Epithelial cell of proximal tubule (primary cell): ENCODE data around the gene RAB7A. TPM values are rescaled to one million over a fixed set of nuclear protein-coding genes. Genes with fewer than 3 reads are reported as not detected.

ENCODE experiments used
- DNase-seq: peaks from one replicate; pipeline ENCODE4 v3.0.0-alpha.2; 2011; ENCODE audit warnings: low read depth
- H3K4me3 ChIP-seq: 2 replicates; pipeline ENCODE4 v1.5.1; 2011; ENCODE audit warnings: low read depth, mild to moderate bottlenecking, low read length
- total RNA-seq: library from RNA; depleted of rRNA; stranded (reverse); fragments of >200 nt; gene quantifications from 2 replicates; pipeline ENCODE4 v1.2.3, GENCODE V29; 2015
- TF ChIP-seq, protein P1 (sequence below): conservative IDR thresholded peaks from 2 replicates; pipeline ENCODE4 v1.5.1; 2012; ENCODE audit warnings: low read depth, mild to moderate bottlenecking, low read length

Gene RAB7A
- total RNA-seq, 1 donor from 2014 or later, result 55.6 TPM

DNA sequence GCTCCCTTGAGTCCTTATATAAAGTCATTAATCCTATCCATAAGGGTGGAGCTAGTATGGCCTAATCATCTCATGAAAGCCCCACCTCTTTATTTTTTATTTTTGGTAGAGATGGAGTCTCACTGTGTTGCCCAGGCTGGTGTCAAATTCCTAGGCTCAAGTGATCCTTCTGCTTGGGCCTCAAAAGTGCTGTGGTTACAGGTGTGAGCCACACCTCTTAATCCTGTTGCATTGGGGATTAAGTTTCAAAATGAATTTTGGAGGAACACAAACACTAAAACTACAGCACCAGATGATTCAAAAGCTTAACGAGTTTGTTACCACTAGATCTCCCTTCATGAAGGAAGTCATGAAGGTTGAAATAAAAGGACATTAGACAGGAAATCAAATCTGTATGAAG, 27.7 kb downstream of the RAB7A start:
- H3K4me3 ChIP-seq, result no peak overlapping the region
- DNase-seq, result no peak
- TF ChIP-seq, protein P1, sequence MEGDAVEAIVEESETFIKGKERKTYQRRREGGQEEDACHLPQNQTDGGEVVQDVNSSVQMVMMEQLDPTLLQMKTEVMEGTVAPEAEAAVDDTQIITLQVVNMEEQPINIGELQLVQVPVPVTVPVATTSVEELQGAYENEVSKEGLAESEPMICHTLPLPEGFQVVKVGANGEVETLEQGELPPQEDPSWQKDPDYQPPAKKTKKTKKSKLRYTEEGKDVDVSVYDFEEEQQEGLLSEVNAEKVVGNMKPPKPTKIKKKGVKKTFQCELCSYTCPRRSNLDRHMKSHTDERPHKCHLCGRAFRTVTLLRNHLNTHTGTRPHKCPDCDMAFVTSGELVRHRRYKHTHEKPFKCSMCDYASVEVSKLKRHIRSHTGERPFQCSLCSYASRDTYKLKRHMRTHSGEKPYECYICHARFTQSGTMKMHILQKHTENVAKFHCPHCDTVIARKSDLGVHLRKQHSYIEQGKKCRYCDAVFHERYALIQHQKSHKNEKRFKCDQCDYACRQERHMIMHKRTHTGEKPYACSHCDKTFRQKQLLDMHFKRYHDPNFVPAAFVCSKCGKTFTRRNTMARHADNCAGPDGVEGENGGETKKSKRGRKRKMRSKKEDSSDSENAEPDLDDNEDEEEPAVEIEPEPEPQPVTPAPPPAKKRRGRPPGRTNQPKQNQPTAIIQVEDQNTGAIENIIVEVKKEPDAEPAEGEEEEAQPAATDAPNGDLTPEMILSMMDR, result no peak

DNA sequence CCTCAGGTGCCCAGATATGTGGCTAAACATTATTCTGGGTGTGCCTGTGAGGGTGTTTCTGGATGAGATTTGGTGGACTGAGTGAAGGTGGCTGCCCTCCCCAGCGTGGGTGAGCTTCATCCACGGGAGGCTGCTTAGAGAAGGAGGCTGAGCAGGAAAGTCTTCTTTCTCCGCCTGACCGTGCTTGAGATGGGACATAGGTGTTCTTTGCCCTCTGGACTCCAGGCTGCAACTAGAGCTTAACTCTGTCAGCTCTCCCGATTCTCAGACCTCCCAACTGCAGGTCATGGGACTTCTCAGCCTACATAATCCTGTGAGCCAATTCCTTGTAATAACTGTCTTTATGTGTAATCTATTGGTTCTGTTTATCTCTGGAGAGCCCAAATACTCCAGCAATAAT, 34.1 kb downstream of the RAB7A start:
- DNase-seq, result no peak
- no peak overlapping the region for H3K4me3 ChIP-seq
- TF ChIP-seq, protein P1, result no peak

DNA sequence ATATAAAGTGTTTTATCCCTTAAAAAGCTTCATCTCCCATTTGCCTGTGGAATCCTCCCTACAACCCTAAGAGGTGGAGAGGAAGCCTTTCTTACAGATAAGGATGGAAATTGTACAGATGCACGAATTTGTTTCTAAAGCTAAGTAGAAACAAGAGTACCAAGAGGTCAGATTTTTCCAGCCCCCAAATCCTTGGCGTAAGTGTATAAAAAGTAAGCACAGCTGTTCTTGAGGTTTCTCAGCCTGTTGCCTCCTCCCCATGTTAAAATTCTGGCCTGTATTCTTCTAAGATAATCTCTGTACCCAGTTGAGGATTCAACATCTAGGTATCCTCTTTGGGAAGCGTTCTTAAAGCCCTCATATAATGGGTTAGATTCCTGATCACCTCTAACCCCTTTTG, 34.9 kb downstream of the RAB7A start:
- TF ChIP-seq, protein P1, result no peak
- DNase-seq, result no peak
- no peak overlapping the region for H3K4me3 ChIP-seq

DNA sequence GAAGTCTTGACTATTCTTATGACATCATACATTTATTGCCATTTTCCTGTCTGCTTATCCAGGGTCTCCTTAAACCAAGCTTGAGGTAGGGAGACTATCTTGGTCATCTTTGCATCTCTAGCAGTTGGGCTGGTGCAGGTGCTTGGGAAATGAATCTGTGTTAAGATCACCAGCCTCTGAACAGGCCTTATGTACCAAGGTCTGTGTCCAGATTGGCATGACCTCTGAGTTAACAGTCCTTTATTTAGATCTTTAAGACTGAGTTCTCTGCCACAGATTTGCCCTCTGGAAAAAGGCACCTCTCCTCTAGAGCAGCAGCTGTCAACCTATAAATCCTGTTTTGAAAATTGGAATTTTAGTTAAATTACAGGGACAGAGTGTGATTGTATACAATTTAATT, 35.4 kb downstream of the RAB7A start:
- H3K4me3 ChIP-seq, result no peak overlapping the region
- DNase-seq, result no peak
- TF ChIP-seq, protein P1, result no peak

DNA sequence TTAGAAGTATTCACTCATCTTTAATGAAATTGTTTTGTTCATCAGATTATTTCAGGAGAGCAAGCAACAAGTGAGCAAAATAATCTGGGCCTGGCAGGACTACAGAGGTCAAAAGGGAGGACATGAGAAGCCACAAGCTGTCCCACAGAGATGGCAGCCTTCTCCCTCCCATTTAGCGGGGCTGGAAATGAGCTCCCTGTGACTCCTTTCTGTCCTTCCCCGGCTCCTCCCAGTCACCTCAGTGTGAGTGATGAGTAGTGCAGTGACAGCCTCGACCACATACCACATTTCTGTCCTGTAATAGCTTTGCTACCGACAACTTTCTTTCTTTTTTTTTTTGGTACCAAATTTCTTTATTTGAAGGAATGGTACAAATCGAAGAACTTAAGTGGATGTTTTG, 38.0 kb downstream of the RAB7A start:
- TF ChIP-seq, protein P1, result no peak
- H3K4me3 ChIP-seq, result no peak overlapping the region
- no peak for DNase-seq

- H3K4me3 ChIP-seq, result no peak overlapping the region
- no peak for DNase-seq
- TF ChIP-seq, protein P1, result no peak
Measured at GRCh38 chr3:128764863-128765262, 38.9 kb downstream of the RAB7A start.

DNA sequence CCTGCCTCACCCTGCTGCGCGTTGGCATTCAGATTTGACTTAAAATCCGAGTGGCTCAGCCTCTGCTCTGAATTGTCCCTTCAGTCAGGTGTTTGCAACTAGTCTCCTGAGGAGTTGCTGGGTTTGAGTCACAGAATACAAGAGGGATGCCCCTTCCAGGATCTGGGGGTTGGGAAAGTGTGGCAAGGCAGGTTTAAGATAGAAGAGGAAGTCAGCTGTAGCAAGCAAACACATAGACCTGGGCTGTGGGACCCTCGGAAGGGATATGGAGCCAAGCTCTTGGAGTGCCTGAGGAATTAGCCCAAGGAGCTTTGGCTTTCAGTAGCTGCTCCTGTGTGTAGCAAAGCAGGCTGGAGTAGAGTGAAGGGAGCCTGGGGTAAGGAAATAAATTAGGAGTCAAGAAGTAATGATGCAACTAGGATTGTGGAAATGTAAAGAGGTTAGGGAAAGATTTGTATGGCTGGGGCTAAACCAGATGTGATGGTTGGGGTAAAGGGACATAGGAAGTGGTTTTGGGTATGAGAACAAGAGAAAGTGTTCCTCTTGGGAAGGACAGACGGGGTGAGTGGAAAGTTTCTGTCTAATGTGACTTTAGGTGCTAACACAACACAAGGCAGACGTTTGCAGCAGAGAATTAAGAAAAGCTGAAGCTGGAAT, 41.2 kb downstream of the RAB7A start:
- TF ChIP-seq, protein P1, result no peak
- no peak for DNase-seq
- no peak overlapping the region for H3K4me3 ChIP-seq
